ENCODE data around the gene MAP7D2.

DNA sequence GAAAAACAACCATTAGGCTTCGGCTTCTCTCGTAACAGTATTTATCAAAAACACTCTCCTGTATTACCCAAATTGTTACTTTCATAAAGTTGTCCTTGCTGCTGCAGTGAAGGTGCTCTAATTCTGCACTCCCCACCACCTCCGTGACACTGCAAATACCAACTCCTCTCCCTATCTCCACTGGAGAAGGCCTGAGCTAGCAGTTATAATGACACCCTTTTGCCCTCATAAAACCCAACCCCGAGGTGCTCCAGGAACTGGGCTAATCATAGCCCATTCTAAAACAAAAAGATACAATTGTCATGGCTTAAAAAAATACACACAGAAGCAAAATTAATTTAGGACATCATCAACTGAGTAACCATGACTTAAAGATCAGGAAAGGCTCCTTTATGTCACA lies 59.2 kb downstream of the MAP7D2 start:
- no peak for TF ChIP-seq CEBPB (tag; IDR thresholded peaks at IDR 0.05)
- TF ChIP-seq, protein P1, sequence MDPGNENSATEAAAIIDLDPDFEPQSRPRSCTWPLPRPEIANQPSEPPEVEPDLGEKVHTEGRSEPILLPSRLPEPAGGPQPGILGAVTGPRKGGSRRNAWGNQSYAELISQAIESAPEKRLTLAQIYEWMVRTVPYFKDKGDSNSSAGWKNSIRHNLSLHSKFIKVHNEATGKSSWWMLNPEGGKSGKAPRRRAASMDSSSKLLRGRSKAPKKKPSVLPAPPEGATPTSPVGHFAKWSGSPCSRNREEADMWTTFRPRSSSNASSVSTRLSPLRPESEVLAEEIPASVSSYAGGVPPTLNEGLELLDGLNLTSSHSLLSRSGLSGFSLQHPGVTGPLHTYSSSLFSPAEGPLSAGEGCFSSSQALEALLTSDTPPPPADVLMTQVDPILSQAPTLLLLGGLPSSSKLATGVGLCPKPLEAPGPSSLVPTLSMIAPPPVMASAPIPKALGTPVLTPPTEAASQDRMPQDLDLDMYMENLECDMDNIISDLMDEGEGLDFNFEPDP (CRISPR knock-in tag; IDR thresholded peaks at IDR 0.05): no peak
- no peak for TF ChIP-seq GATA2 (CRISPR knock-in tag; IDR thresholded peaks at IDR 0.05)
- TF ChIP-seq ZNF23 (CRISPR knock-in tag; IDR thresholded peaks at IDR 0.05): no peak
- TF ChIP-seq, protein P2, sequence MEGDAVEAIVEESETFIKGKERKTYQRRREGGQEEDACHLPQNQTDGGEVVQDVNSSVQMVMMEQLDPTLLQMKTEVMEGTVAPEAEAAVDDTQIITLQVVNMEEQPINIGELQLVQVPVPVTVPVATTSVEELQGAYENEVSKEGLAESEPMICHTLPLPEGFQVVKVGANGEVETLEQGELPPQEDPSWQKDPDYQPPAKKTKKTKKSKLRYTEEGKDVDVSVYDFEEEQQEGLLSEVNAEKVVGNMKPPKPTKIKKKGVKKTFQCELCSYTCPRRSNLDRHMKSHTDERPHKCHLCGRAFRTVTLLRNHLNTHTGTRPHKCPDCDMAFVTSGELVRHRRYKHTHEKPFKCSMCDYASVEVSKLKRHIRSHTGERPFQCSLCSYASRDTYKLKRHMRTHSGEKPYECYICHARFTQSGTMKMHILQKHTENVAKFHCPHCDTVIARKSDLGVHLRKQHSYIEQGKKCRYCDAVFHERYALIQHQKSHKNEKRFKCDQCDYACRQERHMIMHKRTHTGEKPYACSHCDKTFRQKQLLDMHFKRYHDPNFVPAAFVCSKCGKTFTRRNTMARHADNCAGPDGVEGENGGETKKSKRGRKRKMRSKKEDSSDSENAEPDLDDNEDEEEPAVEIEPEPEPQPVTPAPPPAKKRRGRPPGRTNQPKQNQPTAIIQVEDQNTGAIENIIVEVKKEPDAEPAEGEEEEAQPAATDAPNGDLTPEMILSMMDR (IDR thresholded peaks at IDR 0.05 in 2 of 3, conservative IDR thresholded peaks at IDR 0.05 in 1 of 3; ENCODE audit: insufficient read depth in 2 of 3, low read depth in 1 of 3, low read length in 3 of 3): no peak
- no peak for TF ChIP-seq HIVEP1 (CRISPR knock-in tag; IDR thresholded peaks at IDR 0.05)
- TF ChIP-seq, protein P3, sequence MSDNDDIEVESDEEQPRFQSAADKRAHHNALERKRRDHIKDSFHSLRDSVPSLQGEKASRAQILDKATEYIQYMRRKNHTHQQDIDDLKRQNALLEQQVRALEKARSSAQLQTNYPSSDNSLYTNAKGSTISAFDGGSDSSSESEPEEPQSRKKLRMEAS (CRISPR knock-in tag; IDR thresholded peaks at IDR 0.05): no peak
- TF ChIP-seq CREM (IDR thresholded peaks at IDR 0.05; ENCODE audit: low read depth): no peak
- TF ChIP-seq, protein P4, sequence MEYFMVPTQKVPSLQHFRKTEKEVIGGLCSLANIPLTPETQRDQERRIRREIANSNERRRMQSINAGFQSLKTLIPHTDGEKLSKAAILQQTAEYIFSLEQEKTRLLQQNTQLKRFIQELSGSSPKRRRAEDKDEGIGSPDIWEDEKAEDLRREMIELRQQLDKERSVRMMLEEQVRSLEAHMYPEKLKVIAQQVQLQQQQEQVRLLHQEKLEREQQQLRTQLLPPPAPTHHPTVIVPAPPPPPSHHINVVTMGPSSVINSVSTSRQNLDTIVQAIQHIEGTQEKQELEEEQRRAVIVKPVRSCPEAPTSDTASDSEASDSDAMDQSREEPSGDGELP (CRISPR knock-in tag; IDR thresholded peaks at IDR 0.05; ENCODE audit: borderline replicate concordance): no peak
- TF ChIP-seq BDP1 (IDR thresholded peaks at IDR 0.05; ENCODE audit: insufficient read depth, insufficient read length): no peak
- TF ChIP-seq CREB1 (IDR thresholded peaks at IDR 0.05): no peak
- TF ChIP-seq CREB1 (CRISPR knock-in tag; IDR thresholded peaks at IDR 0.05): no peak
